Neural crest cell (in vitro differentiated cells): ENCODE data around the gene ADD2. TPM values are rescaled to one million over a fixed set of nuclear protein-coding genes. Genes with fewer than 3 reads are reported as not detected.

ENCODE experiments used
- DNase-seq: peaks from one replicate; pipeline ENCODE4 v3.0.0; 2021; ENCODE audit warnings: low read depth, mixed read lengths, low spot score
- H3K27ac Mint-ChIP-seq: one replicate; pipeline ENCODE4 v1.8.0; 2021; ENCODE audit warnings: mild to moderate bottlenecking, mixed read lengths; ENCODE audit not compliant: unreplicated experiment
- H3K27me3 Mint-ChIP-seq: 2 replicates; pipeline ENCODE4 v1.8.0; 2021; ENCODE audit warnings: low read depth, mild to moderate bottlenecking, mixed read lengths
- H3K36me3 Mint-ChIP-seq: 2 replicates; pipeline ENCODE4 v1.8.0; 2021; ENCODE audit warnings: low read depth, mild to moderate bottlenecking, mixed read lengths
- H3K4me1 Mint-ChIP-seq: 2 replicates; pipeline ENCODE4 v1.8.0; 2021; ENCODE audit warnings: mixed read lengths
- H3K4me3 Mint-ChIP-seq: one replicate; pipeline ENCODE4 v1.8.0; 2021; ENCODE audit warnings: mild to moderate bottlenecking, mixed read lengths
- H3K9me3 Mint-ChIP-seq: 2 replicates; pipeline ENCODE4 v1.8.0; 2021; ENCODE audit warnings: mixed read lengths
- CTCF ChIP-seq: fragments of 200-600 bp; sonication (generic); conservative IDR thresholded peaks from 2 replicates; pipeline ENCODE4 v1.5.0; 2021; ENCODE audit warnings: antibody characterized with exemption, mild to moderate bottlenecking
- total RNA-seq: library from RNA; stranded (reverse); gene quantifications from 2 replicates; pipeline ENCODE4 v1.2.1, GENCODE V29; 2021

Gene ADD2
- total RNA-seq, 1 donor from 2014 or later = 31.8 TPM

GRCh38 chr2:70771446-70771845 lies 3.4 kb upstream of the ADD2 start:
- H3K4me3 Mint-ChIP-seq = peak overlapping the region; percentile 35
- no peaks in the 10 kb centered on the region for H3K36me3 Mint-ChIP-seq
- H3K27ac Mint-ChIP-seq = no peak overlapping the region
- H3K27me3 Mint-ChIP-seq = peaks cover 74% of the 10 kb centered on the region
- peaks cover 10% of the 10 kb centered on the region for H3K4me1 Mint-ChIP-seq
- H3K9me3 Mint-ChIP-seq = no peaks in the 10 kb centered on the region
- TF ChIP-seq CTCF = no peak
- DNase-seq = no peak

- Mint-ChIP-seq H3K9me3 (no peaks in the 10 kb centered on the region), H3K27me3 (peaks cover 72% of the 10 kb centered on the region), H3K4me1 (peaks cover 12% of the 10 kb centered on the region), H3K36me3 (no peaks in the 10 kb centered on the region), H3K4me3 (peak overlapping the region; percentile 74), H3K27ac (no peak overlapping the region)
- TF ChIP-seq CTCF = no peak
- DNase-seq = no peak
Measured at GRCh38 chr2:70769450-70769849, 1.4 kb upstream of the ADD2 start.

GRCh38 chr2:70768590-70769085 lies 638 bp upstream of the ADD2 start:
- Mint-ChIP-seq H3K27ac (no peak overlapping the region), H3K9me3 (no peaks in the 10 kb centered on the region), H3K4me3 (peak overlapping the region; percentile 74), H3K27me3 (peaks cover 69% of the 10 kb centered on the region), H3K4me1 (peaks cover 12% of the 10 kb centered on the region), H3K36me3 (no peaks in the 10 kb centered on the region)
- no peak for DNase-seq
- no peak for TF ChIP-seq CTCF

- peak; percentile 12 for DNase-seq
- Mint-ChIP-seq H3K27ac (no peak overlapping the region), H3K9me3 (no peaks in the 10 kb centered on the region), H3K36me3 (no peaks in the 10 kb centered on the region), H3K4me3 (peak overlapping the region; percentile 95), H3K4me1 (peaks cover 12% of the 10 kb centered on the region), H3K27me3 (peaks cover 57% of the 10 kb centered on the region)
- TF ChIP-seq CTCF = no peak
Measured at GRCh38 chr2:70767079-70767698, 811 bp downstream of the ADD2 start.

- Mint-ChIP-seq H3K9me3 (no peaks in the 10 kb centered on the region), H3K27ac (no peak overlapping the region), H3K27me3 (peaks cover 56% of the 10 kb centered on the region), H3K4me1 (peaks cover 12% of the 10 kb centered on the region), H3K4me3 (peak overlapping the region; percentile 81), H3K36me3 (no peaks in the 10 kb centered on the region)
- TF ChIP-seq CTCF = no peak
- DNase-seq = no peak
Measured at GRCh38 chr2:70766357-70767078, 1.5 kb downstream of the ADD2 start.
